Breast epithelium (tissue), 4 donors: ENCODE data around the gene WDR18. TPM values are rescaled to one million over a fixed set of nuclear protein-coding genes. Genes with fewer than 3 reads are reported as not detected.

Source experiments
- DNase-seq, 2 donors: peaks; one replicate each; pipeline ENCODE4 v3.0.0-alpha.2; 2019; ENCODE audit warnings: low spot score in 2 of 2
- H3K27ac ChIP-seq, 2 donors: fragments of 200-600 bp; sonication (generic) in 1 of 2; one replicate each; pipeline ENCODE4 v1.5.1; 2016 to 2019; ENCODE audit warnings: mild to moderate bottlenecking in 1 of 2
- H3K27me3 ChIP-seq, 2 donors: fragments of 200-600 bp; sonication (generic) in 1 of 2; one replicate each; pipeline versions ENCODE4 v1.5.1 to v1.6.0; 2017 to 2019; ENCODE audit warnings: control low read depth in 1 of 2, mild to moderate bottlenecking in 1 of 2
- H3K36me3 ChIP-seq: fragments of 200-600 bp; one replicate; pipeline ENCODE4 v1.5.1; 2019
- H3K4me1 ChIP-seq, 2 donors: fragments of 200-600 bp; sonication (generic); one replicate each; pipeline ENCODE4 v1.5.1; 2016 to 2019; ENCODE audit warnings: control low read depth in 1 of 2
- H3K4me3 ChIP-seq, 3 donors: fragments of 200-600 bp; sonication (generic); 1 replicate in 2 of 3; 2 replicates in 1 of 3; pipeline ENCODE4 v1.5.1; 2016 to 2019; ENCODE audit warnings: mild to moderate bottlenecking in 3 of 3, moderate library complexity in 2 of 3
- H3K9me3 ChIP-seq, 2 donors: fragments of 200-600 bp; sonication (generic) in 1 of 2; one replicate each; pipeline ENCODE4 v1.5.1; 2016 to 2019; ENCODE audit warnings: control low read depth in 1 of 2
- CTCF ChIP-seq, 3 donors: fragments of 450-650 bp; IDR thresholded peaks; one replicate each; pipeline ENCODE4 v1.5.1; 2016 to 2017; ENCODE audit warnings: antibody characterized with exemption in 3 of 3, mild to moderate bottlenecking in 3 of 3, moderate library complexity in 3 of 3
- POLR2A ChIP-seq: fragments of 450-650 bp; IDR thresholded peaks from one replicate; pipeline ENCODE4 v1.6.1; 2016; ENCODE audit warnings: antibody characterized with exemption, mild to moderate bottlenecking, moderate library complexity
- POLR2AphosphoS5 ChIP-seq, 3 donors: sonication (generic); formaldehyde crosslinking; IDR thresholded peaks; one replicate each; pipeline ENCODE4 v1.6.1; 2017; ENCODE audit warnings: antibody characterized with exemption in 3 of 3
- intact Hi-C: fragments of 100-400 bp; cut with DNase I; formaldehyde crosslinking; loops from one replicate; pipeline ENCODE4 v1.15.1; 2023; ENCODE audit warnings: low total_unique reads
- total RNA-seq, 3 donors: library from RNA; depleted of rRNA; stranded (reverse); fragments of >200 nt; gene quantifications; one replicate each; pipeline ENCODE4 v1.1.0, GENCODE V29; 2016

WDR18 gene
- total RNA-seq, 3 donors from 2014 or later = 19.2 to 69.2 (median 49.8) TPM

DNA sequence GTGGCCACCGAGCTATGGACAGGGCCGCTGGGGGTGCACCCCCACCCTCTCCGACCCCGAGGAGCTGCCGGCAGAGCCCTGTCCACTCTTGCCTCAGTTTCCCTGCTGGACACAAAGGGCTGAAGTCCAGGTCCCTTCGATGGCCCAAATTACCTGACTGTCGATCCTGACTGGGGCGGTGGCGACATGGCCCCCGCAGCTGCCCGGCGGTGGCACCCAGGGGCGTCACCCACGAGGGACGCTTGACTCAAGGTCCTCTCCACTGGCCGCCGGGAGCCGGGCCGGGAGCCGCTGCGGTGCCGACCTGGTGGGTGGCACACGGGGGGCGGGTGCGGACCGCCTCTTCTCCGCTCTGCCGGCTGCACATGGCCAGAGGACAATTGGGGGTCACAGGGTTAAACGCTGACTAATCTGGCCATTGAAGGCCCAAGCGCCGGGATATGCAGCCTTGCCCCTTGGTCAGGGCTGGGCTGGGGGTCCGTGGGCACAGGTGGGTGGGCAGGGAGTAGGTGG lies 42.0 kb upstream of the WDR18 start:
- no peak overlapping the region for H3K4me3 ChIP-seq
- peaks cover 0 to 5% of the 10 kb centered on the region in 2 donors for H3K4me1 ChIP-seq
- TF ChIP-seq POLR2AphosphoS5 (IDR thresholded peaks at IDR 0.05) = no peak
- TF ChIP-seq POLR2A = no peak
- TF ChIP-seq CTCF (IDR thresholded peaks at IDR 0.05) = no peak
- H3K27ac ChIP-seq = no peak overlapping the region
- intact Hi-C loops = no loop called here
- no peaks in the 10 kb centered on the region for H3K9me3 ChIP-seq
- H3K36me3 ChIP-seq = no peaks in the 10 kb centered on the region
- DNase-seq = no peak
- H3K27me3 ChIP-seq = no peaks in the 10 kb centered on the region

GRCh38 chr19:943551-944170 lies 40.5 kb upstream of the WDR18 start:
- Histone ChIP-seq H3K36me3 (no peaks in the 10 kb centered on the region), H3K4me1 (peaks cover 0 to 5% of the 10 kb centered on the region in 2 donors), H3K9me3 (no peaks in the 10 kb centered on the region), H3K4me3 (no peak overlapping the region), H3K27me3 (no peaks in the 10 kb centered on the region), H3K27ac (no peak overlapping the region)
- no peak for DNase-seq
- intact Hi-C loops = no loop called here
- TF ChIP-seq POLR2AphosphoS5 (IDR thresholded peaks at IDR 0.05) (no peak), CTCF (IDR thresholded peaks at IDR 0.05) (no peak), POLR2A (no peak)

DNA sequence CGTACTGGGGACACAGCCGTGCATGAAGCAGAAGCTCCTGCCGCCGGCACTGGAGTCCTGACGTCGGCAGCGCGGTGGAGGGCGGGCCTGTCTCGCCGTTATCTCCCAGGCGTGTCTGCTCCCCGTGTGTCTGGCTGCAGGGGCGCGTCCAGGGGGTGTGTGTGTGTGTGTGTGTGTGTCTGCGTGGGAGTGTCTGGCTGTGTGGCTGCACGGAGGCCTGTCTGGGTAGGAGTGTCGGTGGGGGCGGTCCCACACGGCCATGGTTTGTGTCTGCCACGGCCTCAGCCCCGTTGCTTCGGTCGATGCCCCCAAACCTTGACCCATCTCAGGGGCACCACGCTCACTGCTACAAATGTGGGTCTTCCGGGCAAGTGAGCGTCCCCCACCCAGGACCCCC lies 40.0 kb upstream of the WDR18 start:
- Histone ChIP-seq H3K36me3 (no peaks in the 10 kb centered on the region), H3K4me1 (peaks cover 0 to 5% of the 10 kb centered on the region in 2 donors), H3K27me3 (no peaks in the 10 kb centered on the region), H3K9me3 (no peaks in the 10 kb centered on the region), H3K27ac (no peak overlapping the region), H3K4me3 (no peak overlapping the region)
- intact Hi-C loops = no loop called here
- TF ChIP-seq CTCF (IDR thresholded peaks at IDR 0.05) = no peak
- no peak for DNase-seq

- intact Hi-C loops = no loop called here
- Histone ChIP-seq H3K27ac (no peak overlapping the region), H3K4me3 (no peak overlapping the region), H3K9me3 (no peaks in the 10 kb centered on the region), H3K36me3 (no peaks in the 10 kb centered on the region), H3K4me1 (peaks cover 0 to 5% of the 10 kb centered on the region in 2 donors), H3K27me3 (no peaks in the 10 kb centered on the region)
- TF ChIP-seq CTCF (IDR thresholded peaks at IDR 0.05) (no peak), POLR2AphosphoS5 (IDR thresholded peaks at IDR 0.05) (no peak), POLR2A (no peak)
- DNase-seq = no peak
Observed at GRCh38 chr19:944663-945241, 39.4 kb upstream of the WDR18 start.

GRCh38 chr19:945401-946252 lies 38.5 kb upstream of the WDR18 start:
- H3K9me3 ChIP-seq = no peaks in the 10 kb centered on the region
- intact Hi-C loops = no loop called here

More at GRCh38 chr19:945401-946252, 38.5 kb upstream of the WDR18 start:
- peaks cover 0 to 5% of the 10 kb centered on the region in 2 donors for H3K4me1 ChIP-seq
- DNase-seq = no peak
- no peaks in the 10 kb centered on the region for H3K36me3 ChIP-seq
- TF ChIP-seq CTCF (IDR thresholded peaks at IDR 0.05) (no peak), POLR2AphosphoS5 (IDR thresholded peaks at IDR 0.05) (no peak), POLR2A (no peak)
- no peak overlapping the region for H3K27ac ChIP-seq
- no peak overlapping the region for H3K4me3 ChIP-seq
- H3K27me3 ChIP-seq = no peaks in the 10 kb centered on the region
